ENCODE results near the gene PIGR. TPM values are rescaled to one million over a fixed set of nuclear protein-coding genes. Genes with fewer than 3 reads are reported as not detected.

The PIGR gene
- total RNA-seq, 1 donor from 2014 or later: not detected

- Mint-ChIP-seq H3K36me3 (ENCODE audit: low read depth) (no peaks in the 10 kb centered on the region), H3K27me3 (ENCODE audit: low read depth) (no peaks in the 10 kb centered on the region), H3K4me1 (ENCODE audit: low read depth) (no peaks in the 10 kb centered on the region), H3K4me3 (ENCODE audit: unreplicated experiment) (no peak overlapping the region), H3K9me3 (ENCODE audit: low read depth) (no peaks in the 10 kb centered on the region), H3K27ac (ENCODE audit: unreplicated experiment) (no peak overlapping the region)
- no peak for DNase-seq (ENCODE audit: low spot score)
- TF ChIP-seq CTCF (IDR thresholded peaks at IDR 0.05): no peak
Observed at GRCh38 chr1:206923009-206923960, 23.0 kb downstream of the PIGR start.

GRCh38 chr1:206922524-206922923, 23.7 kb downstream of the PIGR start:
- no peak overlapping the region for H3K27ac Mint-ChIP-seq (ENCODE audit: unreplicated experiment)

GRCh38 chr1:206921772-206922265, 24.4 kb downstream of the PIGR start, which contains the start of gene FCMR:
FCMR (minus strand) TSS chr1:206921941; CDS start chr1:206921854, 87 bp downstream.
- DNase-seq (ENCODE audit: low spot score): no peak
- no peak within 1 kb of the TSS for H3K27ac Mint-ChIP-seq (ENCODE audit: unreplicated experiment)
- no peaks in the 10 kb centered on the region for H3K4me1 Mint-ChIP-seq (ENCODE audit: low read depth)
- H3K27me3 Mint-ChIP-seq (ENCODE audit: low read depth): peaks cover 4% of the 10 kb centered on the region
- no peak for TF ChIP-seq CTCF (IDR thresholded peaks at IDR 0.05)
- H3K9me3 Mint-ChIP-seq (ENCODE audit: low read depth): no peaks in the 10 kb centered on the region
- H3K4me3 Mint-ChIP-seq (ENCODE audit: unreplicated experiment): no peak within 1 kb of the TSS
- no peaks in the 10 kb centered on the region for H3K36me3 Mint-ChIP-seq (ENCODE audit: low read depth)

More at GRCh38 chr1:206922524-206922923, 23.7 kb downstream of the PIGR start:
- H3K27me3 Mint-ChIP-seq (ENCODE audit: low read depth): peaks cover 3% of the 10 kb centered on the region
- no peak overlapping the region for H3K4me3 Mint-ChIP-seq (ENCODE audit: unreplicated experiment)
- DNase-seq (ENCODE audit: low spot score): no peak
- H3K4me1 Mint-ChIP-seq (ENCODE audit: low read depth): no peaks in the 10 kb centered on the region
- H3K9me3 Mint-ChIP-seq (ENCODE audit: low read depth): no peaks in the 10 kb centered on the region
- no peak for TF ChIP-seq CTCF (IDR thresholded peaks at IDR 0.05)
- H3K36me3 Mint-ChIP-seq (ENCODE audit: low read depth): no peaks in the 10 kb centered on the region

GRCh38 chr1:206918076-206918475, 28.2 kb downstream of the PIGR start:
- H3K36me3 Mint-ChIP-seq (ENCODE audit: low read depth): no peaks in the 10 kb centered on the region
- H3K27me3 Mint-ChIP-seq (ENCODE audit: low read depth): peaks cover 36% of the 10 kb centered on the region
- no peak for TF ChIP-seq CTCF (IDR thresholded peaks at IDR 0.05)
- H3K4me3 Mint-ChIP-seq (ENCODE audit: unreplicated experiment): no peak overlapping the region
- no peaks in the 10 kb centered on the region for H3K9me3 Mint-ChIP-seq (ENCODE audit: low read depth)
- no peaks in the 10 kb centered on the region for H3K4me1 Mint-ChIP-seq (ENCODE audit: low read depth)
- no peak overlapping the region for H3K27ac Mint-ChIP-seq (ENCODE audit: unreplicated experiment)
- DNase-seq (ENCODE audit: low spot score): no peak

- no peaks in the 10 kb centered on the region for H3K9me3 Mint-ChIP-seq (ENCODE audit: low read depth)
- H3K27me3 Mint-ChIP-seq (ENCODE audit: low read depth): peaks cover 42% of the 10 kb centered on the region
- H3K27ac Mint-ChIP-seq (ENCODE audit: unreplicated experiment): no peak overlapping the region
- no peak for TF ChIP-seq CTCF (IDR thresholded peaks at IDR 0.05)
- no peak for DNase-seq (ENCODE audit: low spot score)
- no peaks in the 10 kb centered on the region for H3K36me3 Mint-ChIP-seq (ENCODE audit: low read depth)
- peaks cover 4% of the 10 kb centered on the region for H3K4me1 Mint-ChIP-seq (ENCODE audit: low read depth)
- H3K4me3 Mint-ChIP-seq (ENCODE audit: unreplicated experiment): no peak overlapping the region
Observed at GRCh38 chr1:206916000-206916709, 30.1 kb downstream of the PIGR start.
